Activated T-cell treated with anti-CD3 and anti-CD28 coated beads for 24 hours (primary cell): ENCODE data around the gene IFI30.
A peak's percentile ranks its signal among the peaks of the same experiment; 100 is the strongest.

Source experiments
- DNase-seq: peaks from one replicate; pipeline ENCODE4 v3.0.0-alpha.2; 2020; ENCODE audit warnings: low read depth

The IFI30 gene

DNA sequence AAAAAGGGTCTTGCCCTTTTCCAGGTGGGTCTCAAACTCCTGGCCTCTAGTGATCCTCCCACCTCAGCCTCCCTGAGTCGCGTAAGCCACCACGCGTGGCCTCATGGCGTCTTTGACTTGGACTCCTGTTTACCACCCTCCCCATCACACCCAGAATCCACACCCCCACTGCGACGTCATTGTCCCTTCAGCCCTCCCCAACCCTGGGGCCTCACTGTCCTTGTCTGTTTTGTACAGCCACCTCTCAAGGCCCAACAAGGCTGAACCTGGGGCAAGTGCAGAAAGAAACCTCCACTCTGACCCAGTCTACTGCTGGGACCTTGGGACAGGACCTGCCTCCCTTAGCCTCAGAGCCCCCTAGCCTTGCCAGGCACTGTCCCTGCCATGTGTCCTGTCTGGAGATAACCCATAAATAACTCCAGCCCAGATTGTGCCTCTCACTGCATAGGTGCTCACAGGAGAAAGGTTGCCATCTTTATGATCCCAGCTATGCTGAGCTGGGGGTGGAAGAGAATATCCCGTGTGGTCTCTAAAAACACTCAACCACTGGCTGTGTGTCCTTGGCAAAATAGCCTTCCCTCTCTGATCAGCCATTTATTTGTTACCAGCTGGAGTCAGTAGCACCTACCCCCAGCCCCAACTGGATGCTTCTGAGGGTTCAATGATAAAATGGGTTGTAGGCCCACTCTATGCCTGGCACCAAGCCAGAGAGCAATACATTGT lies 1.8 kb upstream of the IFI30 start:
- DNase-seq, result no peak

DNA sequence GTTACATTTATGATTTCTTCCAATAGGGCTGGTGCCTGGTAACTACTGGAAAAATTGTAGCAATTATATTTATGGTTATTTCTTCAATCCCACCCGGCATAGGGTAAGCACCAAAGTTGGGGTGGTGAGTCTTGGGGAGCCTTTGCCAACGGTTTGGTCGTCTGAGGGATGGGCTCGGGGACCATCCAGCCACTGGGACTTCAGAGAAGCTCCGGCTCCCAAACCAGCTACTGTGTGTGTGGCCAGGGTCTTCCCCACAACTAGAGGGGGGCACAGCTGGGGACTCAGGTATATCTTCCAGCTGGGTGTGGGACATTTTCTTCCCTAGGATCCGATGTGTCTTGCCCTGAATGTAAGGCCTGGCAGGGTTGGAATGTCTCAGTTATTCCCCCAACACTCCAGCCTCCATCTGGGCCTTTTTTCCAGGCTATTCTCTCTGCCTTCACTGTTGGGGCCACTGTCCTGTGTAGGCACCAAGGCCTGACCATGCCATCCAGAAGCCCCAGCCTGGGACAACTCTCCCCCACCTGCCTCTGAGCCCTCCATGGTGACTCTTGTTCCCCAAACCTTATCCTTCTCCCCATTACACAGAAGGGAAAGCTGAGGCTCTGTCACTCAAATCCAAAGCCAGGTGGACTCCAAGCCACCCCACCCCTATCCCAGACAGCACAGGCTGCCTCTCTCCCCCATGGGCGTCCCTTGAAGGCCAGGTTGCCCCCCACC lies 1.1 kb upstream of the IFI30 start:
- DNase-seq, result no peak

DNA sequence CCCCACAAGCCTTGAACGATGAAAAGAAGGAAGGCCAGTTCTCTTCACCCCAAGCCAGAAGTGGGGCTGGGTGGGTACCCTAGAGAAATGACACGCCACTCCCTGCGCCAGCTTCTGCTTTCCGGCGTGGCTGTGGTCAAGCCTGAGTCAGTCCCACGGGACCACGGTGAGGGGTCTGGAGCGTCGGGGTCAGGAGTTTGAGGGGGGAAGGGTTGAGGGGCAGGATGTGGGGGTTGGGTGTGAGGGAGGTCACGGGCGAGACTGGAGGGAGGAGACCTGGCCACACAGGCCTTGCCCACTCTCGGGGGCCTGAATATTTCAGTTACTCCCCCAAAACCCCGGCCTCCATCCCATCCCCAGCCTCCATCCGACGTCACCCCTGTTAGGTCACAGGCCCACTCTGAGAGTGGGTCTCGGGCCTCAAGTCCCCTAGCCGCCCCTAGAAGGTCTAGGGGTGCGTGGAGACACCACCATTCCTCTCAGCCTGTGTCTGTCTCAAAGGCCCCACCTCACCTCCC lies 500 bp upstream of the IFI30 start:
- DNase-seq, result no peak

DNA sequence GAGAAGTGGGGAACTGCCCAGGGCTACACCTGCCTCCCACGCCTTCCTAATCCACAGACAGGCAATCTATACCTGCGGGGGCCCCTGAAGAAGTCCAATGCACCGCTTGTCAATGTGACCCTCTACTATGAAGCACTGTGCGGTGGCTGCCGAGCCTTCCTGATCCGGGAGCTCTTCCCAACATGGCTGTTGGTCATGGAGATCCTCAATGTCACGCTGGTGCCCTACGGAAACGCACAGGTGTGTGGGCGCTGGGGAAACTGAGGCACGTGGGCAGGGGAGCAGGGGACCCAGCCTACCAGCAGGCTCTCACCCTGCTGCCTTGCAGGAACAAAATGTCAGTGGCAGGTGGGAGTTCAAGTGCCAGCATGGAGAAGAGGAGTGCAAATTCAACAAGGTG lies 1.4 kb downstream of the IFI30 start:
- no peak for DNase-seq

DNA sequence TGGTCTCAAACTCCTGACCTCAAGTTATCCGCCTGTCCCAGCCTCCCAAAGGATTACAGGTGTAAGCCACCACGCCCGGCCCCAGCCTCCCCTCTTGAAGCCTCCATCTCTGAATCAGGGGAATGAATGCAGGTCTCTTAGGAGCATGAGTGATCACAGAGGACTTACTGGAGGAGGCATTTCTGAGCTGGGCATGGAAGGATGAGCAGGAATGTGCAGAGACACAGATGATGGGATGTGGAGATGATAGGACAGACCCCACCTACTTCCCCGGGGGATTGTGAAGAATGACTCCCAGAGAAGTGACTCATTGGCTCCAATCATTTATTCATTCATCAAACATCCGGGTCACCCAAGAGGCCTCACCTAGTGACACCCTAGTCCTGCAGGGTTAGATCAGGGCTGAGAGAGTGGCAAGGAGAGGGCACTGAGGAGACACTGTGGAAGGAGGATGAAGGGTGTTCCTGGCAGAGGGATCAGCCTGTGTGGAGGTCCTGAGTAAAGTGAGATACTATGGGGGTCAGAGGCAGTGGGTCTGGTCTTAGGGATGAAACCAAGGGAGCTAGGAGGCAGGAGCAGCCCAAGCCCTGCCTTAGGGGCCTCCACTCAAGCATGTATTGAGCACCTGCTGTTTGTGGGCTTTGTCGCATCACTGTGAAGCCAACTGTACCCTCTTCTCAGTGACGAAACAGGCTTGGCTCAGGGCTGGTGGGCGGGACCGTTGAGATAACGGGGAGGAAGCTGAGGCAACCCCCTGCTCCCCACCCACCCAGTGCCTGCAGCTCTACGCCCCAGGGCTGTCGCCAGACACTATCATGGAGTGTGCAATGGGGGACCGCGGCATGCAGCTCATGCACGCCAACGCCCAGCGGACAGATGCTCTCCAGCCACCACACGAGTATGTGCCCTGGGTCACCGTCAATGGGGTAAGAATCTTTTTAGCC lies 3.0 kb downstream of the IFI30 start:
- no peak for DNase-seq

DNA sequence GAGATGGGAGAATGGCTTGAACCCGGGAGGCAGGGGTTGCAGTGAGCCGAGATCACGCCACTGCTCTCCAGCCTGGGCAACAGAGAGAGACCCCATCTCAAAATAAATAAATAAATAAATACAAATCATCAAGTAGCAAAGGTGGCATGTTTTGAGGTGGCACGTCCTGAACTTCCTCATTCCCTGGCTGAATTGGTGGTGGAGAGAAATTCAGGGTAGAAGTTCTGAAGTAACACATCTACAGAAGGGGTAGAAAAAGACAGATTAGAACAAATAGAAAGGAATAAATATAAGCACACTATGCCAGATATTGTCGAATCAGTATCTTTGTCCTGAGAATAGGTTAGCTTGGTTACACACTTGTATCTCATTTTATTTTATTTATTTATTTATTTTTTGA lies 6.3 kb downstream of the IFI30 start:
- DNase-seq, result no peak

DNA sequence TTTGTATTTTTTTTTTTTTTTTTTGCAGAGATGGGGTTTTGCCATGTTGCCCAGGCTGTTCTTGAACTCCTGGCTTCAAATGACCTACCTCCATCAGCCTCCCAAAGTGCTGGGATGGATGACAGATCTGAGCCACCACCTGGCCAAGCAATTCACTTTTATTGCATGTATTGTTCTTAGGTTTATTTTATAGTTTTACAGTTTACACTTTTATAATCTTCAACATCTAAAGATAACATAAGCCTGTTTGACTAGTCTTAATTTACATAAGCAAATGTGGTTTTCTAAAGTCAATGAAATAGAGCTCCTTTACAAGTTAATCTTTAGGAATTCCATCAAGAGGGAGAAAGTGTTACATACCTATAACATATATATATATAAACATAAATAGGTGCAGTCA lies 9.9 kb downstream of the IFI30 start:
- DNase-seq, result no peak

DNA sequence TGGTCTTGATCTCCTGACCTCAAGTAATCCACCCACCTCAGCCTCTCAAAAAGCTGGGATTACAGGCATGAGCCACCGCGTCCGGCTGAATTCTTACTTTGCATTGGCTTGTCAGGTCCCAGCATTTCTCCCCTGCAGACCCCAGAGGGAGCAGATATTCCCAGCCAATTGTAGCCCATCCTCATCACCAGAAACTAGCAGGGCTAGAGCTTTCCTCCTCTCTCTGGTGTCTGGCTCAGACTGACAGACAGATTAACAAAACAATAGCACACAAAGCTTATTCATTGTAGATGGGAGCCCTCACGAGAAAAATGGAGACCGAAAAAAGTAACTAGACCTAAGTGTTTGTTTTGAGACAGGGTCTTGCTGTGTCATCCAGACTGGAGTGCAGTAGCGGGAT lies 11.9 kb downstream of the IFI30 start:
- no peak for DNase-seq

DNA sequence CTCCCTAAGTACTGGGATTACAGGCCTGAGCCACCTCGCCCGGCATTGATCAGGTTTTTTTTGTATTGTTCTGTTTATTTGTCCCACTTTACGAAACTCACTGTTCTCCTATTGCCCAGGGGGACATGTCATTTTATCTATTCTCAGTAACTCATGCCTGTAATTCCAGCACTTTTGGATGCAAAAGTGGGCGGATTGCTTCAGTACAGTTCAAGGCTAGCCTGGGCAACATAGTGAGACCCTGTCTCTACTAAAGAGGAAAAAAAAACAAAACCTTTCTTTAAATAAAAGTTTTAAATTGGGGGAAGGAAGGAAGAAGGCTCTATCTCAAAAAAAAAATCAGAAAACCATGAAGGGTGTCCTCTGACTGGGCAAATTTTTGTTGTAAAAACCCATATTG lies 16.7 kb downstream of the IFI30 start:
- no peak for DNase-seq

DNA sequence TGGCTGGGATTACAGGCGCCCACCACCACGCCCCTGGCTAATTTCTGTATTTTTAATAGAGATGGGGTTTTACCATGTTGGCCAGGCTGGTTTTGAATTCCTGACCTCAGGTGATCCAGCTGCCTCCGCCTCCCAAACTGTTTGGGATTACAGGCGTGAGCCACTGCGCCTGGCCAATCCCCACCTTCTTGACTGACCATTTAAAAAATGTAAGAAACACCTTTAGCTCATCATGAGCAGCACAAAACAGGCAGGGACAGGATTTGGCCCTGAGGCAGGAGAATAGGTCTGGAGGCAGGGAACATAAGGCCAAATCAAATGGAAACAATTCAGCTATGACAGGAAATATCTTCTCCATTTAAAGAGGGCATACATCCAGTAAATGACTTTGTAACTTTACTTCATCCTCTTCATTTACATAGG lies 18.0 kb downstream of the IFI30 start:
- no peak for DNase-seq

DNA sequence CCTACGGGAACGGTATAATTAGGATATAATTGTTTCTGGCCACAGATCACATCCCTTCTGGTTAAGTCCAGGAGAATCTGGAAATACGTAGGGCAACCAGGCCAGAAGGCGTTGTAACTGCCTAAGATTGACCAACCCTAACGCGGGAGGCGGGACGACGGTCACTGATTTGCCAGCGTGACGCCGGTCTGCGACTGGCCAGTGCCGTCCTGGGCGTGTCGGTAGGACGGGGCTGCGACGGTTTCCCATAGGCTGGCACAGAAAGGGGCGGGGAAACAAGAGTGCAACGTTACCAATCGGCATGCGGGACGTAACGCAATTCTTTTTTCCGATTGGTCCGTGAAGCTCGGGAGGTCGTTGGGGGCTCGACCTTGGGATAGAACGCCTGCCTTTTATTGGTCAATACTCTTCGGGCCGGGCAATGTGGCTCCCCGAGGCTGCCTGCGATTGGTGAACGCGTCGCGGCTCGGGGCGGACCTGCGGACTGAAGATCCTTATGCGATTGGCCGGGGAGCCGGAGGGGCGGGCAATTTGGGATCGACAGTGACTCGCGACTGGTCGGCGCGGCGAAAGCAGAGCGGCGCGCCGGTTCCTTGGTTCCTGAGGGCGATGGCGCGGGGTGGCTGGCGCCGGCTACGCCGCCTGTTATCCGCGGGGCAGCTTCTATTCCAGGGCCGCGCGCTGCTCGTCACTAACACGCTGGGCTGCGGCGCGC lies 19.2 kb downstream of the IFI30 start, which contains the start of gene MPV17L2:
MPV17L2 (plus strand) TSS at position 546 of the 715 bp plus-strand sequence; CDS start at position 610, 64 bp downstream.
- peak; percentile 98 for DNase-seq

DNA sequence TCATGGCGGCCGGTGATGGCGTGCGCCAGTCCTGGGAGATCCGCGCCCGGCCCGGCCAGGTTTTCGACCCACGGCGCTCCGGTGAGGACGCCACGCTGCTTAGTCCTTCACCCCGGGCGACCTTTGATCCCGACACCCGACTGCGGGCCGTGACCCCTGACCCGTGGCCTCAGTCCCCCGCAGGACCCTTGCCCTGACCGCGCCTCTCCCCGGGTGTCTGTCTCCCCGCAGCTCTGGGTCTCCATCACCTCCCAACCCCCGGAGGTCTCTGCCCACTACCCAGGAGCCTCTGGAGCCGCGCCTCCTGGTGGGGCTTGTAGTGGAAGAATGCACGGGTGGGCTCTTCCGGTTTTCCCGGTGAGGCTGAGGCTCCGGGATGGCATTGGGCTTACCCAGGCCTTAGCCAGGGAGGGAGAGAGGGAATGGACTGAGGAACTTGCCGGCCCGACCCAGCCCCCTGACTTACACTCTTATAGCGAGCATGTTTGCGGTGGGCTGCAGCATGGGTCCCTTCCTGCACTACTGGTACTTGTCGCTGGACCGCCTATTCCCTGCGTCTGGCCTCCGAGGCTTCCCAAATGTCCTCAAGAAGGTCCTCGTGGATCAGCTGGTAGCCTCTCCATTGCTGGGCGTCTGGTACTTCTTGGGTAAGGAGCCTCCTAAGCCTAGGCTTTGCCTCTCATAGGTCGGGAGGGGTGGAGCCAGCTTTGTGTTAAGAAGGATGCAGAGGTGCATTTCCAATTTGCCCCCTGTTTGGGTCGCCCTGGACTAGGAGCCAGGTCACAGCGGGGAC lies 20.0 kb downstream of the IFI30 start:
- DNase-seq, result peak; percentile 14

DNA sequence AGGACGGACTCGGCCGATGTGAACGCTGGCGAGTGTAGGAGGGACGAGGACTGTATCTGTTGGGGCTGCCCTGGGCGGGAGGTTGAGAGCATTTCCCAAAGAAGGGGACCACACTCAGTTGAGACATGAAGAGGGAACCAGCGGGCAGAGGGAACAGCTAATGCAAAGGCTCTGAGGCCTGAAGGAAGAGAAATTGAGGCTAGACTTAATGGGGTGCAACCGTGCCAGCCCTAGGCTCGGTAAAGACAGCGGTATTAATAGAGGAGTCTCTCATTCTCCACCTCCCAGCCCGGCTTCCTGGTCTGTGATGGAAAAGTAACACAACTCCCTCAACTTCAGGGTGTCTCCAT lies 20.5 kb downstream of the IFI30 start:
- no peak for DNase-seq

DNA sequence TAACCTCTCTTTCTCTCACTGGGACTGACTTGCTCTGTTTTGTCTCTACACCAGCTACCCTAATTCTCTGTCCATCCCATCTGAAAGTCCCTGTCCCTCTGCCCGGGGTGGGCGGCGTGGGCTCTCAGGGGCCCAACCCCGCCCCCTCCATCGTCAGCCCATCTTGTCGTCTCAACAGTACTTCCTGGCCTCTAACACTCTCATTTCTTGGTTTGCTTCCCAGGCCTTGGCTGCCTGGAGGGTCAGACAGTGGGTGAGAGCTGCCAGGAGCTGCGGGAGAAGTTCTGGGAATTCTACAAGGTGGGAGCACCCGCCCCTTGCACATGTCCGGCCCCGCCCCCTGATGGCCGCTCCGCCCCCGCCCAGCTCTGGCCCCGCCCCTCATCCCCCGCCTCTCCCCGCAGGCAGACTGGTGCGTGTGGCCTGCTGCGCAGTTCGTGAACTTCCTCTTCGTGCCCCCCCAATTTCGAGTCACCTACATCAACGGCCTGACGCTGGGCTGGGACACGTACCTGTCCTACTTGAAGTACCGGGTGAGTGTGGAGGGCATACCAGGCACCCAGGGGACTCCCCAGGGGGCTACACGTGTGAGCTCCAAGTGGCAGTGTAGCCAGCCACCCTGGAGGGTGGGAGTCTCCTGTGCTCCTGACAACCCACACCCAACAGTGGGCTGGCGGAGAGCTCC lies 21.1 kb downstream of the IFI30 start:
- peak; percentile 21 for DNase-seq

DNA sequence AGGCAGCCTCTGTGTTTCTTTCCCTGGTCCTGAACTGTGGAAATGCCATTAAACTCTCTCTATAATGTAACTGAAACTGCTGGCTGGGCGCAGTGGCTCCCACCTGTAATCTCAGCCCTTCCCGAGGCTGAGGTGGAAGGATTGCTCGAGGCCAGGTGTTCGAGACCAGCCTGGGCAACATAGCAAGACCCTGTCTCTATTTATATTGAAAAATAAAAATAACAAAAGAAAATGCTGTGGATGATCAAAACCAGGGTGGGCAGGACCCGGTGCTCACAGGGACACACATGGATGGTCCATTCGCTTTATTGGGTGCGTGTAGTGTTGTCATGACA lies 22.9 kb downstream of the IFI30 start:
- no peak for DNase-seq

DNA sequence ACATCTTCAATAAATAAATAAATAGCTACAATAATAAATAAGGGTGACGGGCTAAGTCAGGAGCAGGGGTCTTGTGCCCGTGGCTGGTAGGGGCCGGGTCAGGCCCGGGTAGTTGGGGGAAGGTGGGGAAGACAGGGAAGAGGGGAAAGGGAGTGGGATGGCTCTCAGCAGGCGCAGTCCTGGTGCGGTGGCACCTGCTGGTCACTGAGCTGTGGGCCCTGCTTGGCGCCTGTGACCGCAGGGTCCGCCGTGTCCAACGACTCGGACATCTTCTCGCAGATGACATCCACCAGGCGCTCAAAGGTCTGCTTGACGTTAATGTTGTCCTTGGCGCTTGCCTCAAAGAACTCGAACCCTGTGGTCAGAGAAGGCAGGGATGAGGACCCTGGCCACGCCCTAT lies 23.7 kb downstream of the IFI30 start:
- no peak for DNase-seq

DNA sequence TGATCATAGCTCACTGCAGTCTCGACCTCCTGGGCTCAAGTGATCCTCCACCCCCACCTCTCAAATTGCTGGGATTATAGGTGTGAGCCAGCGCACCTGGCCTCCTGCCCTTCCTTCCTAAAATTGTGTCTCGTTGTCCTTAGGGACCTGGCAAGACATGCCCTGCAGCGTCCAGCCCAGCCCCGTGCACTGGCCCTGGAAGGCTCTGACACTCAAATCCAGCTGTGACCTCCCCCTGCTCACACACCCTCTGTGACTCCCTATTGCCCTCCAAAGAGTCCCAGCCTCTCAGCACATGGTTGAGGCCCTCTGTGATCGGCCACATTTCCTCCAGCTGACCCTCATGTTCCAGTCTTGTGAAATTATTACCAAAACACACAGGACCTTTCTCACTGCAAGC lies 24.3 kb downstream of the IFI30 start:
- no peak for DNase-seq

DNA sequence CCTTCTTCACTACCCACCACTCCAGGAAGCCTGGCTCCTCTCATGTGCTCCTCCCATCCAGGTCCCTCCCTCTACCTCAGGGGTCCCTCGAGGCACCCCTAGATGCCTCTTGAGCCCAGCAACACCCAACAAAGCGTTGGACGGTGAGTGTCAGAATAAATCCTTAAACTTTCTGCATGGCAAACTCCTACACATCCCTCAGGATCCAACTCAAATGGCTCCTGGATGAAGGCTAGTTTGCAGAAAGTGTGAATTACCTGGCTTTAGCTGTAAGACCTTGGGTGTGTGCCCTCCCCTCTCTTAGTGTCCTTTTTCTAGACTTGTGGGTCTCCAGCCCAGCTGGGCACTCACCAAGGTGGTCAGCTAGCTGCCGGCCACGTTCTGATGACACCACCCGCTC lies 24.8 kb downstream of the IFI30 start:
- no peak for DNase-seq

DNA sequence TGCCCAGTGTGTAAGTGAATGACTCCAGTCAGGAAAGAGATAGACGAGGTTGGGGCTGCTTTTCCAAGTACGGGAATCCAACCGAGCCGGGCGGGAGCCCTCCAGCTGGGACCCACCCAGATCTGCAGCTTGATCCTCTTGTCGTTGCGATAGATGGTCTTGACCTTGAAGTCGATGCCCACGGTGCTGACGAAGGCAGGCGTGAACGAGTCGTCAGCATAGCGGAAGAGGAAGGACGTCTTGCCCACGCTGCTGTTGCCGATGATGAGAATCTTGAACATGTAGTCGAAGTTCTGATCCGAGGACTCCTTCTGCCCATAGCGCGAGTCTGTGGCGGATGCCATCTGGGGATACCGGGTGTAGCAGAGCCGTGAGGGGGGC lies 28.8 kb downstream of the IFI30 start:
- DNase-seq, result no peak

DNA sequence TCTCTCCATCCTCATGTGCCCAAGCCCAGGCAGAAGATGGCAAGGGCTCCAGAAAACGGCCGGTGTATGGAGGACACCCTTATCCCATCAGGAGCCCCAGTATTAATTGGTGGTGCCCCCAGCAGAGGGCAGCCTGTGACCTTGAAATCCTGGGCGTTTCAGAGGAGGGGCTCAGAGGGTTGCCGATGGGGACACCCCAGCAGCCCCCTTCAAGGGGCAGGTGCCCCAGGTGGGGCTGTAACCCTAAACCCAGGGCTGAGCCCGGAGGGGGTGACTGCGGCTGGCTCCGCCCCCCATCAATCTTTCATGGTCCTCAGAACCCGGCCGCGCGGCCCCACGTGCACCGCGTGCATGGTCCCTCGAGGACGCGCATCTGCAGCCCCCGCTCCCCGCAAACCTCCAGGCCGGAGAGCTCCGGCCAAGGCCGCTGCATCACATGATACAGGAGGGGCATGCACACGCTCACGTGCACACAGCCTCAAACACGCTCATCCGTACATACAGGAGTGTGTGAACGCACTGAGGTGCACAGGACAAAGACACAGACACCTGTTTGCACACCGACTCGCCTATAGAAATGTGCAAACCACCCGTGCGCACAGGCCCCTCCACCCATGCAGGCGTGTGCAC lies 29.3 kb downstream of the IFI30 start:
- no peak for DNase-seq
